Breast epithelium (tissue), 4 donors: Measurements from ENCODE around the gene DEFB121. TPM values are rescaled to one million over a fixed set of nuclear protein-coding genes. Genes with fewer than 3 reads are reported as not detected.
"Not testable (repeated sequence)": the region's sequence is repeated elsewhere in the genome, so short reads cannot be mapped to it uniquely, and the experiment has no call there.

Source experiments
- DNase-seq, 2 donors: peaks; one replicate each; pipeline ENCODE4 v3.0.0-alpha.2; 2019; ENCODE audit warnings: low spot score in 2 of 2
- H3K27ac ChIP-seq, 2 donors: fragments of 200-600 bp; sonication (generic) in 1 of 2; one replicate each; pipeline ENCODE4 v1.5.1; 2016 to 2019; ENCODE audit warnings: mild to moderate bottlenecking in 1 of 2
- H3K27me3 ChIP-seq, 2 donors: fragments of 200-600 bp; sonication (generic) in 1 of 2; one replicate each; pipeline versions ENCODE4 v1.5.1 to v1.6.0; 2017 to 2019; ENCODE audit warnings: control low read depth in 1 of 2, mild to moderate bottlenecking in 1 of 2
- H3K36me3 ChIP-seq: fragments of 200-600 bp; one replicate; pipeline ENCODE4 v1.5.1; 2019
- H3K4me1 ChIP-seq, 2 donors: fragments of 200-600 bp; sonication (generic); one replicate each; pipeline ENCODE4 v1.5.1; 2016 to 2019; ENCODE audit warnings: control low read depth in 1 of 2
- H3K4me3 ChIP-seq, 3 donors: fragments of 200-600 bp; sonication (generic); 1 replicate in 2 of 3; 2 replicates in 1 of 3; pipeline ENCODE4 v1.5.1; 2016 to 2019; ENCODE audit warnings: mild to moderate bottlenecking in 3 of 3, moderate library complexity in 2 of 3
- H3K9me3 ChIP-seq, 2 donors: fragments of 200-600 bp; sonication (generic) in 1 of 2; one replicate each; pipeline ENCODE4 v1.5.1; 2016 to 2019; ENCODE audit warnings: control low read depth in 1 of 2
- POLR2A ChIP-seq: fragments of 450-650 bp; IDR thresholded peaks from one replicate; pipeline ENCODE4 v1.6.1; 2016; ENCODE audit warnings: antibody characterized with exemption, mild to moderate bottlenecking, moderate library complexity
- POLR2AphosphoS5 ChIP-seq, 3 donors: sonication (generic); formaldehyde crosslinking; IDR thresholded peaks; one replicate each; pipeline ENCODE4 v1.6.1; 2017; ENCODE audit warnings: antibody characterized with exemption in 3 of 3
- intact Hi-C: fragments of 100-400 bp; cut with DNase I; formaldehyde crosslinking; loops from one replicate; pipeline ENCODE4 v1.15.1; 2023; ENCODE audit warnings: low total_unique reads
- total RNA-seq, 3 donors: library from RNA; depleted of rRNA; stranded (reverse); fragments of >200 nt; gene quantifications; one replicate each; pipeline ENCODE4 v1.1.0, GENCODE V29; 2016
- TF ChIP-seq, protein P1 (sequence below), 3 donors: fragments of 450-650 bp; IDR thresholded peaks; one replicate each; pipeline ENCODE4 v1.5.1; 2016 to 2017; ENCODE audit warnings: antibody characterized with exemption in 3 of 3, mild to moderate bottlenecking in 3 of 3, moderate library complexity in 3 of 3

The DEFB121 gene
- total RNA-seq, 3 donors from 2014 or later: not detected

DNA sequence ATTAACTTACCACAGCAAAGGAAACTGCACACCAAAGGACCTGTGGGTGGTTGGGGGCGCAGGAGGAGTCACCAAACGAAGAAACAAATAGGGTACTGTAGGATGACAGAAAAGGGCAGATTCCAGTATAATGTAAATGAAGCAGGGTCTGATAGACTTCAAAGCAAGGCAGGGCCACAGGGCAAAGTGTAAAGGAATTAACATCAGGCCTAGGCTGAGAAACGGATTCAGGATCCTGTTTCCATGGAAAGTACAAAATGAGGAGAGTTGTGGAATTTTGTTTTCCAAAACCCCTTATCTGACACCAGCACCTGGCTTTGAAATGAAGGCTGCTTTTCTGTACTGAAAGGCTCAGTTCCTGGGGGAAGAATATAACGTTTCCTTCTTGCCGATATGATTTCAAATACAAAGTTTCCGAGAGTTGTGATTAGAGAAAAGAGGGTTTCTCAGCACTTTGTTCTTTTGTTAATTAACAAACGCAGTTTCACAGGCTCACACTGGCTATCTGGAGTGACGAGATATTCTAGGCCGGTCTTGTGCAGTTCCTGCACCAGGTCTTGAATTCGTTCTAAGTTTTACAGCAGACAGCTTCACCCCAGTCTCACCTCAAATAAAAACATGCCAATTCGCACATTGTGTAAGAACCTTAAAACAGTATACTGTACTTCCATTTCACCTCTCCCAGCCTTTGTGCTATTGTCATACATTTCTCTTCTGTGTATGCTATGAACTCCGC, 40.2 kb upstream of the DEFB121 start:
- H3K4me3 ChIP-seq: no peak overlapping the region
- TF ChIP-seq, protein P1, sequence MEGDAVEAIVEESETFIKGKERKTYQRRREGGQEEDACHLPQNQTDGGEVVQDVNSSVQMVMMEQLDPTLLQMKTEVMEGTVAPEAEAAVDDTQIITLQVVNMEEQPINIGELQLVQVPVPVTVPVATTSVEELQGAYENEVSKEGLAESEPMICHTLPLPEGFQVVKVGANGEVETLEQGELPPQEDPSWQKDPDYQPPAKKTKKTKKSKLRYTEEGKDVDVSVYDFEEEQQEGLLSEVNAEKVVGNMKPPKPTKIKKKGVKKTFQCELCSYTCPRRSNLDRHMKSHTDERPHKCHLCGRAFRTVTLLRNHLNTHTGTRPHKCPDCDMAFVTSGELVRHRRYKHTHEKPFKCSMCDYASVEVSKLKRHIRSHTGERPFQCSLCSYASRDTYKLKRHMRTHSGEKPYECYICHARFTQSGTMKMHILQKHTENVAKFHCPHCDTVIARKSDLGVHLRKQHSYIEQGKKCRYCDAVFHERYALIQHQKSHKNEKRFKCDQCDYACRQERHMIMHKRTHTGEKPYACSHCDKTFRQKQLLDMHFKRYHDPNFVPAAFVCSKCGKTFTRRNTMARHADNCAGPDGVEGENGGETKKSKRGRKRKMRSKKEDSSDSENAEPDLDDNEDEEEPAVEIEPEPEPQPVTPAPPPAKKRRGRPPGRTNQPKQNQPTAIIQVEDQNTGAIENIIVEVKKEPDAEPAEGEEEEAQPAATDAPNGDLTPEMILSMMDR (IDR thresholded peaks at IDR 0.05): no peak
- TF ChIP-seq POLR2AphosphoS5 (IDR thresholded peaks at IDR 0.05) (no peak), POLR2A (no peak)
- no peak overlapping the region for H3K27ac ChIP-seq
- no peaks in the 10 kb centered on the region for H3K4me1 ChIP-seq
- H3K27me3 ChIP-seq: no peaks in the 10 kb centered on the region
- H3K36me3 ChIP-seq: no peaks in the 10 kb centered on the region
- intact Hi-C loops: no loop called here
- no peak for DNase-seq
- H3K9me3 ChIP-seq: no peaks in the 10 kb centered on the region

DNA sequence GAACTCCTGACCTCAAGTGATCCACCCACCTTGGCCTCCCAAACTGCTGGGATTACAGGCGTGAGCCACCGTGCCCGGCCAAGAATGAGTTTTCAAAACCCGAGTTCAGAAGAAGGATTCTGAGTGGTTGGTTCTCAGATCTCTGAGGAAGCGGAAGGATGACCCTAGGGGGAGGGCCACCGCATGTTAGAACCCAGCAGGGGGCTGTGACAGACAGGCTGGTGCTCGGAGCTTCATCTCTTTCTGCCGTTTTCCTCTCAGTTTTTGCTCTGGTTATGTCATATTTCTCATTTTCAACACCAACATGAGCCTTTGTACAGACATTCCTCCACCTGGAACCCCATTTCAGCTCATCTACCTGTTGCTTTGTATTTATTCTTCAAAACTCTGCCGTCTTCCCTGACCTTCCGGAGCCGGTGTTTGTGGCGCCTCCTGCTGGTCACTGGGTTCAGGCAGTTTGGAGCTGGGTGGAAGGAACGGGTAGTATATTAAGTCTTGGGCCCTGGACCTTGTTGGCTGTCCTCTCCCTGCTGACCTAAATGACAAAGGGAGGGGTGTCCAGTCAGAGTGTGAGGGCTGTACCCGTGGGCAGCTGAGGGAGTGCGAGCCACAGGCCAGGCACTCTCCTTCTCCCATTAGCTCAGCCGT, 34.1 kb upstream of the DEFB121 start, which contains the start of gene DEFB123:
Gene DEFB123, plus strand, starts transcription at position 621 of the 648 bp plus-strand sequence. CDS start 67 bp downstream, outside the sequence.
- TF ChIP-seq, protein P1 (IDR thresholded peaks at IDR 0.05): no peak
- Histone ChIP-seq H3K36me3 (no peaks in the 10 kb centered on the region), H3K9me3 (no peaks in the 10 kb centered on the region), H3K4me1 (no peaks in the 10 kb centered on the region), H3K27ac (no peak within 1 kb of the TSS), H3K4me3 (no peak within 1 kb of the TSS), H3K27me3 (peaks cover 0 to 4% of the 10 kb centered on the region in 2 donors)
- intact Hi-C loops: no loop called here
- no peak for DNase-seq

DNA sequence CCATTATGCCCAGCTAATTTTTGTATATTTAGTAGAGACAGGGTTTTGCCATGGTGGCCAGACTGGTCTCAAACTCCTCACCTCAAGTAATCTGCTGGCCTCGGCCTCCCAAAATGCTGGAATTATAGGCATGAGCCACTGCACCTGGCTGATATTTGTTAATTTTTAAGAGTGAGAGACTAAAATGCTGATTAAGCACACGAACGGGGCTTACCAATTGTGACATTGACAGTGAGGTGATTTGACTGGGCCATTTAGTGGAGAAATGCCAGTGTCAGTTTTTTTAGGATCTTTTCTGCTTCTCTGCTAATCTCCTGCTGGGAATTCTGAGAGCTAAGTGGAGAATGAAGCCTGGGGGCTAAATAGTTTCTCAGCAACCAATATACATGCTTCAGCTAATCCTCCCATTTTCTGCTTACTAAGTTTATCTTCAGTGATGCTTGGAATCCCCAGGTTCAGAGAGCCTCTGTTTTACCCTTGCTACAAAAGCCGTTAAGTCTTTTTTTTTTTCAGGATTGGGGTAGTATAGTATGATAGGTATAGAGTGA, 24.6 kb upstream of the DEFB121 start:
- no peak for DNase-seq
- TF ChIP-seq POLR2A (no peak), POLR2AphosphoS5 (IDR thresholded peaks at IDR 0.05) (no peak)
- TF ChIP-seq, protein P1 (IDR thresholded peaks at IDR 0.05): no peak
- Histone ChIP-seq H3K9me3 (peaks cover 0 to 8% of the 10 kb centered on the region in 2 donors), H3K36me3 (no peaks in the 10 kb centered on the region), H3K27me3 (no peaks in the 10 kb centered on the region), H3K4me3 (no peak overlapping the region), H3K27ac (no peak overlapping the region), H3K4me1 (no peaks in the 10 kb centered on the region)
- intact Hi-C loops: no loop called here

DNA sequence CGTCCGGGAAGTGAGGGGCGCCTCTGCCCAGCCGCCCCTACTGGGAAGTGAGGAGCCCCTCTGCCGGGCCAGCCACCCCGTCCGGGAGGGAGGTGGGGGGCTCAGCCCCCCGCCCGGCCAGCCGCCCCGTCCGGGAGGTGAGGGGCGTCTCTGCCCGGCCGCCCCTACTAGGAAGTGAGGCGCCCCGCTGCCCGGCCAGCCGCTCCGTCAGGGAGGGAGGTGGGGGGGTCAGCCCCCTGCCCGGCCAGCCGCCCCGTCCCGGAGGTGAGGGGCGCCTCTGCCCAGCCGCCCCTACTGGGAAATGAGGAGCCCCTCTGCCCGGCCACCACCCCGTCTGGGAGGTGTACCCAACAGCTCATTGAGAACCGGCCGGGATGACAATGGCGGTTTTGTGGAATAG, 21.6 kb upstream of the DEFB121 start:
- intact Hi-C loops, H3K9me3 ChIP-seq, H3K27ac ChIP-seq, H3K36me3 ChIP-seq, H3K27me3 ChIP-seq, H3K4me3 ChIP-seq, H3K4me1 ChIP-seq, DNase-seq: not testable (repeated sequence)

DNA sequence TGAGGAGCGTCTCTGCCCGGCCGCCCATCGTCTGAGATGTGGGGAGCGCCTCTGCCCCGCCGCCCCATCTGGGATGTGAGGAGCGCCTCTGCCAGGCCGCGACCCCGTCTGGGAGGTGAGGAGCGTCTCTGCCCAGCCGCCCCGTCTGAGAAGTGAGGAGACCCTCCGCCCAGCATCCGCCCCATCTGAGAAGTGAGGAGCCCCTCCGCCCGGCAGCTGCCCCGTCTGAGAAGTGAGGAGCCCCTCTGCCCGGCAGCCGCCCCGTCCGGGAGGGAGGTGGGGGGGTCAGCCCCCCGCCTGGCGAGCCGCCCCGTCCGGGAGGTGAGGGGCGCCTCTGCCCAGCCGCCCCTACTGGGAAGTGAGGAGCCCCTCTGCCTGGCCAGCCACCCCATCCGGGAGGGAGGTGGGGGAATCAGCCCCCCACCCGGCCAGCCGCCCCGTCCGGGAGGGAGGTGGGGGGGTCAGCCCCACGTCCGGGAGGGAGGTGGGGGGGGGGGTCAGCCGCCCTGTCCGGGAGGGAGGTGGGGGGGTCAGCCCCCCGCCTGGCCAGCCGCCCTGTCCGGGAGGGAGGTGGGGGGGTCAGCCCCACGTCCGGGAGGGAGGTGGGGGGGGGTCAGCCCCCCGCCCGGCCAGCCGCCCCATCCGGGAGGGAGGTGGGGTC, 21.0 kb upstream of the DEFB121 start:
- H3K27me3 ChIP-seq, intact Hi-C loops, H3K4me3 ChIP-seq, DNase-seq, H3K4me1 ChIP-seq, H3K36me3 ChIP-seq, H3K9me3 ChIP-seq, H3K27ac ChIP-seq: not testable (repeated sequence)

DNA sequence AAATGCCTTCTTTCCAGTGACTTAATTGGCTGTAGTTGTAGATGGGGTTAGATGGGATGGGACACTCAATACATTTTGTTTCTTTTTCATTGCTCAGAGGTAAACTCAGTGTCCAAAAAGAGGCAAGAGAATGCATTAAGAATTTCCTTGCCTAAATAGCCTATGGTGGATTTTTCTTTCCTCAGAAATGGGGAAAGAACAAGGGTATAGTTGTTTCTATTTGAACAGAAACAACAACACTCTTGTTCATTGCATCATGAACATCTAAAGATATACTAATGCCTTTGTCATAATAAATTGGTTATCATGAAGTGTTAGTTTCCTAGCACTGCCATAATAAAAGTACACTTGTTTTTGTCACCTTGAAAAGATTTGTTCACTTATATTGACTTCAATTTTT, 19.8 kb upstream of the DEFB121 start:
- H3K36me3 ChIP-seq: no peaks in the 10 kb centered on the region
- TF ChIP-seq, protein P1 (IDR thresholded peaks at IDR 0.05): no peak
- TF ChIP-seq POLR2AphosphoS5 (IDR thresholded peaks at IDR 0.05): no peak

More for the DNA sequence above, 19.8 kb upstream of the DEFB121 start:
- Histone ChIP-seq H3K27ac (no peak overlapping the region), H3K27me3 (no peaks in the 10 kb centered on the region), H3K4me3 (no peak overlapping the region), H3K9me3 (peaks cover 0 to 8% of the 10 kb centered on the region in 2 donors), H3K4me1 (no peaks in the 10 kb centered on the region)
- no peak for DNase-seq
- intact Hi-C loops: no loop called here
